Stimulated activated CD4-positive, alpha-beta T cell treated with anti-CD3 and anti-CD28 coated beads, TNF-alpha, amount 100 ng/mL, for 48 hours (primary cell): ENCODE data around the gene AEBP2.

Experiments
- DNase-seq, 3 donors: peaks; one replicate each; pipeline ENCODE4 v3.0.0-alpha.2; 2020; ENCODE audit warnings: low read depth in 3 of 3

The AEBP2 gene

GRCh38 chr12:19553175-19553574 lies 113.9 kb downstream of the AEBP2 start:
- DNase-seq = no peak

GRCh38 chr12:19561411-19561961 lies 122.2 kb downstream of the AEBP2 start:
- DNase-seq = no peak
